Measurements from ENCODE around the gene ZSWIM3.

The ZSWIM3 gene

DNA sequence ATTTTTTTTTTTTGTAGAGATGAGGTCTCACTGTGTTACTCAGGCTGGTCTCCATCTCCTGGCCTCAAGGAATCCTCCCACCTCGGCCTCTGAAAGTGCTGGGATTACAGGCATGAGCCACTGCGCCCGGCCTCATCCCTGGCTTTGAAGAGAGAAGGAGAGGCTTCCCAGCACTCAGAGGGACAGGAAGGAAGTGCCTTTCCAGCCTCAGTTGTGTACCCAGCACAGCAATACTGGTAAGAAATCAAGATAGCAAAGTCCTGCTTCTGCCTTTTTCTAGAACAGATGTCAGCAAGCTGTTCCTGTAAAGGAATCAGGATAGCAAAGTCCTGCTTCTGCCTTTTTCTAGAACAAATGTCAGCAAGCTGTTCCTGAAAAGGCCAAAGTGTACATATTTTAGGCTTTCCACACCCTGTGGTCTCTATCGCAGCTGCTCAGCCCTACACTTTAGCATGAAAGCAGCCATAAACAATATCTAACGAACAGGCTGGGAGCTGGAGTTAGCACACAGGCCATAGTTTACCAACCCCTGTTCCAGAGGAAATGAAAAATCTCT lies 60.8 kb downstream of the ZSWIM3 start:
- no peak for TF ChIP-seq ISL1 (CRISPR knock-in tag; IDR thresholded peaks at IDR 0.05)
- no peak for TF ChIP-seq RARB (CRISPR knock-in tag; IDR thresholded peaks at IDR 0.05)
- no peak for TF ChIP-seq GLIS3 (CRISPR knock-in tag; IDR thresholded peaks at IDR 0.05)
- TF ChIP-seq, protein P1, sequence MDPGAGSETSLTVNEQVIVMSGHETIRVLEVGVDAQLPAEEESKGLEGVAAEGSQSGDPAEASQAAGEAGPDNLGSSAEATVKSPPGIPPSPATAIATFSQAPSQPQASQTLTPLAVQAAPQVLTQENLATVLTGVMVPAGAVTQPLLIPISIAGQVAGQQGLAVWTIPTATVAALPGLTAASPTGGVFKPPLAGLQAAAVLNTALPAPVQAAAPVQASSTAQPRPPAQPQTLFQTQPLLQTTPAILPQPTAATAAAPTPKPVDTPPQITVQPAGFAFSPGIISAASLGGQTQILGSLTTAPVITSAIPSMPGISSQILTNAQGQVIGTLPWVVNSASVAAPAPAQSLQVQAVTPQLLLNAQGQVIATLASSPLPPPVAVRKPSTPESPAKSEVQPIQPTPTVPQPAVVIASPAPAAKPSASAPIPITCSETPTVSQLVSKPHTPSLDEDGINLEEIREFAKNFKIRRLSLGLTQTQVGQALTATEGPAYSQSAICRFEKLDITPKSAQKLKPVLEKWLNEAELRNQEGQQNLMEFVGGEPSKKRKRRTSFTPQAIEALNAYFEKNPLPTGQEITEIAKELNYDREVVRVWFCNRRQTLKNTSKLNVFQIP (CRISPR knock-in tag; IDR thresholded peaks at IDR 0.05; ENCODE audit: borderline replicate concordance, low read depth), result no peak
- TF ChIP-seq, protein P2, sequence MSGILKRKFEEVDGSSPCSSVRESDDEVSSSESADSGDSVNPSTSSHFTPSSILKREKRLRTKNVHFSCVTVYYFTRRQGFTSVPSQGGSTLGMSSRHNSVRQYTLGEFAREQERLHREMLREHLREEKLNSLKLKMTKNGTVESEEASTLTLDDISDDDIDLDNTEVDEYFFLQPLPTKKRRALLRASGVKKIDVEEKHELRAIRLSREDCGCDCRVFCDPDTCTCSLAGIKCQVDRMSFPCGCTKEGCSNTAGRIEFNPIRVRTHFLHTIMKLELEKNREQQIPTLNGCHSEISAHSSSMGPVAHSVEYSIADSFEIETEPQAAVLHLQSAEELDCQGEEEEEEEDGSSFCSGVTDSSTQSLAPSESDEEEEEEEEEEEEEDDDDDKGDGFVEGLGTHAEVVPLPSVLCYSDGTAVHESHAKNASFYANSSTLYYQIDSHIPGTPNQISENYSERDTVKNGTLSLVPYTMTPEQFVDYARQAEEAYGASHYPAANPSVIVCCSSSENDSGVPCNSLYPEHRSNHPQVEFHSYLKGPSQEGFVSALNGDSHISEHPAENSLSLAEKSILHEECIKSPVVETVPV (CRISPR knock-in tag; IDR thresholded peaks at IDR 0.05), result no peak
- ATAC-seq, result no peak

DNA sequence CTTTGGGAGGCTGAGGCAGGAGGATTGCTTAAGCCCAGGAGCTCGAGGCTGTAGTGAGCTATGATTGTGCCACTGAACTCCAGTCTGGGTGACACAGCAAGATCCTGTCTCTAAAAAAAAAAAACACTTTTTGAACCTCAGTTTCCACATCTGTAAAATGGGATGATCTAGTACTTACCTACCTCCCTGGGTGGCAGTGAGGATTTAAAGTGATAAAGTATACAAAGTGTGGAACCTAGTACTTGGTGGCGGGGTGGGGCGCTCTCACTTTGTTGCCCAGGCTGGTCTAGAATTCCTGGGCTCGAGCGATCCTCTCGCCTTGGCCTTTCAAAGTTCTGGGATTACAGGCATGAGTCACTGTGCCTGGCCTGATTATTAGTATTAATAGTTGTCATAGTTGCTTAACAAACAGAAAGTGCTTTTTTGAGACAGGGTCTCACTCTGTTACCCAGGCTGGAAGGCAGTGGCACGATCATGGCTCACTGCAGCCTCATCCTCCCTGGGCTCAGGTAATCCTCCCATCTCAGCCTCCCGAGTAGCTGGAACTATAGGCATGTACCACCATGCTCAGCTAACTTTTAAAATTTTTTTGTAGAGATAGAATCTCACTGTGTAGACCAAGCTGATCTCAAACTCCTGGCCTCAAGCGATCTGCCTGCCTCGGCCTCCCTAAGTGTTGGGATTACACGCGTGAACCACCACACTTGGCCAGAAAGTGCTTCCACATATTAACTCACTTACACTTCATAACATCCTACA lies 61.5 kb downstream of the ZSWIM3 start:
- TF ChIP-seq, protein P1 (CRISPR knock-in tag; IDR thresholded peaks at IDR 0.05; ENCODE audit: borderline replicate concordance, low read depth), result no peak
- TF ChIP-seq ISL1 (CRISPR knock-in tag; IDR thresholded peaks at IDR 0.05) (no peak), ARNTL (CRISPR knock-in tag; IDR thresholded peaks at IDR 0.05; ENCODE audit: borderline replicate concordance, low read depth) (no peak), ZC3H10 (CRISPR knock-in tag; IDR thresholded peaks at IDR 0.05) (no peak), PPARA (CRISPR knock-in tag; IDR thresholded peaks at IDR 0.05; ENCODE audit: borderline replicate concordance) (no peak), OSR1 (CRISPR knock-in tag; IDR thresholded peaks at IDR 0.05) (no peak), ZNF565 (CRISPR knock-in tag; conservative IDR thresholded peaks at IDR 0.05; ENCODE audit: low read depth) (no peak), TCF4 (CRISPR knock-in tag; IDR thresholded peaks at IDR 0.05; ENCODE audit: borderline replicate concordance) (no peak), BACH2 (CRISPR knock-in tag; IDR thresholded peaks at IDR 0.05; ENCODE audit: borderline replicate concordance) (no peak), ZFP30 (CRISPR knock-in tag; IDR thresholded peaks at IDR 0.05) (no peak), ZNF70 (CRISPR knock-in tag; IDR thresholded peaks at IDR 0.05) (no peak), CSDC2 (CRISPR knock-in tag; IDR thresholded peaks at IDR 0.05) (no peak)
- TF ChIP-seq, protein P2 (CRISPR knock-in tag; IDR thresholded peaks at IDR 0.05), result no peak
- TF ChIP-seq, protein P3, sequence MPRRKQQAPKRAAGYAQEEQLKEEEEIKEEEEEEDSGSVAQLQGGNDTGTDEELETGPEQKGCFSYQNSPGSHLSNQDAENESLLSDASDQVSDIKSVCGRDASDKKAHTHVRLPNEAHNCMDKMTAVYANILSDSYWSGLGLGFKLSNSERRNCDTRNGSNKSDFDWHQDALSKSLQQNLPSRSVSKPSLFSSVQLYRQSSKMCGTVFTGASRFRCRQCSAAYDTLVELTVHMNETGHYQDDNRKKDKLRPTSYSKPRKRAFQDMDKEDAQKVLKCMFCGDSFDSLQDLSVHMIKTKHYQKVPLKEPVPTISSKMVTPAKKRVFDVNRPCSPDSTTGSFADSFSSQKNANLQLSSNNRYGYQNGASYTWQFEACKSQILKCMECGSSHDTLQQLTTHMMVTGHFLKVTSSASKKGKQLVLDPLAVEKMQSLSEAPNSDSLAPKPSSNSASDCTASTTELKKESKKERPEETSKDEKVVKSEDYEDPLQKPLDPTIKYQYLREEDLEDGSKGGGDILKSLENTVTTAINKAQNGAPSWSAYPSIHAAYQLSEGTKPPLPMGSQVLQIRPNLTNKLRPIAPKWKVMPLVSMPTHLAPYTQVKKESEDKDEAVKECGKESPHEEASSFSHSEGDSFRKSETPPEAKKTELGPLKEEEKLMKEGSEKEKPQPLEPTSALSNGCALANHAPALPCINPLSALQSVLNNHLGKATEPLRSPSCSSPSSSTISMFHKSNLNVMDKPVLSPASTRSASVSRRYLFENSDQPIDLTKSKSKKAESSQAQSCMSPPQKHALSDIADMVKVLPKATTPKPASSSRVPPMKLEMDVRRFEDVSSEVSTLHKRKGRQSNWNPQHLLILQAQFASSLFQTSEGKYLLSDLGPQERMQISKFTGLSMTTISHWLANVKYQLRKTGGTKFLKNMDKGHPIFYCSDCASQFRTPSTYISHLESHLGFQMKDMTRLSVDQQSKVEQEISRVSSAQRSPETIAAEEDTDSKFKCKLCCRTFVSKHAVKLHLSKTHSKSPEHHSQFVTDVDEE (CRISPR knock-in tag; IDR thresholded peaks at IDR 0.05), result no peak
- TF ChIP-seq, protein P4, sequence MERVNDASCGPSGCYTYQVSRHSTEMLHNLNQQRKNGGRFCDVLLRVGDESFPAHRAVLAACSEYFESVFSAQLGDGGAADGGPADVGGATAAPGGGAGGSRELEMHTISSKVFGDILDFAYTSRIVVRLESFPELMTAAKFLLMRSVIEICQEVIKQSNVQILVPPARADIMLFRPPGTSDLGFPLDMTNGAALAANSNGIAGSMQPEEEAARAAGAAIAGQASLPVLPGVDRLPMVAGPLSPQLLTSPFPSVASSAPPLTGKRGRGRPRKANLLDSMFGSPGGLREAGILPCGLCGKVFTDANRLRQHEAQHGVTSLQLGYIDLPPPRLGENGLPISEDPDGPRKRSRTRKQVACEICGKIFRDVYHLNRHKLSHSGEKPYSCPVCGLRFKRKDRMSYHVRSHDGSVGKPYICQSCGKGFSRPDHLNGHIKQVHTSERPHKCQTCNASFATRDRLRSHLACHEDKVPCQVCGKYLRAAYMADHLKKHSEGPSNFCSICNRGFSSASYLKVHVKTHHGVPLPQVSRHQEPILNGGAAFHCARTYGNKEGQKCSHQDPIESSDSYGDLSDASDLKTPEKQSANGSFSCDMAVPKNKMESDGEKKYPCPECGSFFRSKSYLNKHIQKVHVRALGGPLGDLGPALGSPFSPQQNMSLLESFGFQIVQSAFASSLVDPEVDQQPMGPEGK (CRISPR knock-in tag; IDR thresholded peaks at IDR 0.05; ENCODE audit: borderline replicate concordance), result no peak
- no peak for ATAC-seq
